Upper lobe of right lung (tissue), 1 donor: ENCODE results near the gene JAM3. TPM values are rescaled to one million over a fixed set of nuclear protein-coding genes. Genes with fewer than 3 reads are reported as not detected.
A peak's percentile ranks its signal among the peaks of the same experiment; 100 is the strongest.

ENCODE experiments used
- ATAC-seq: fragments of 200-7000 bp; cut with Tn5 transposase; one replicate; pipeline ENCODE4 v1.9.1; 2020; ENCODE audit warnings: mild to moderate bottlenecking, moderate library complexity
- DNase-seq: peaks from one replicate; pipeline ENCODE4 v3.0.0-alpha.2; 2020
- H3K27ac ChIP-seq: fragments of 200-600 bp; one replicate; pipeline ENCODE4 v1.8.0; 2022
- H3K27me3 ChIP-seq: fragments of 200-600 bp; one replicate; pipeline ENCODE4 v1.8.0; 2022; ENCODE audit warnings: mild to moderate bottlenecking
- H3K36me3 ChIP-seq: fragments of 200-600 bp; one replicate; pipeline ENCODE4 v1.8.0; 2022
- H3K4me1 ChIP-seq: fragments of 200-600 bp; one replicate; pipeline ENCODE4 v1.8.0; 2022
- H3K4me3 ChIP-seq: fragments of 200-600 bp; one replicate; pipeline ENCODE4 v1.8.0; 2022; ENCODE audit warnings: mild to moderate bottlenecking
- H3K9me3 ChIP-seq: fragments of 200-600 bp; one replicate; pipeline ENCODE4 v1.8.0; 2022
- intact Hi-C: fragments of 100-400 bp; cut with DNase I; formaldehyde crosslinking; loops from one replicate; pipeline ENCODE4 v1.11.0; 2022
- total RNA-seq: library from RNA; stranded (reverse); fragmentation: NEBNext Ultra II Directional; extraction: Animal tissue kit (Norgen Biotek cat#: 25700); gene quantifications from one replicate; pipeline ENCODE4 v1.2.1, GENCODE V29; 2021
- TF ChIP-seq, protein P1 (sequence below): fragments of 200-600 bp; IDR thresholded peaks from one replicate; pipeline ENCODE4 v1.8.0; 2022; ENCODE audit warnings: antibody characterized with exemption
- donor health status: DM: no; HTN: yes; CAD: no; lungs with severe emphysema.

The JAM3 gene
- total RNA-seq, 1 donor from 2014 or later = 26.9 TPM

DNA sequence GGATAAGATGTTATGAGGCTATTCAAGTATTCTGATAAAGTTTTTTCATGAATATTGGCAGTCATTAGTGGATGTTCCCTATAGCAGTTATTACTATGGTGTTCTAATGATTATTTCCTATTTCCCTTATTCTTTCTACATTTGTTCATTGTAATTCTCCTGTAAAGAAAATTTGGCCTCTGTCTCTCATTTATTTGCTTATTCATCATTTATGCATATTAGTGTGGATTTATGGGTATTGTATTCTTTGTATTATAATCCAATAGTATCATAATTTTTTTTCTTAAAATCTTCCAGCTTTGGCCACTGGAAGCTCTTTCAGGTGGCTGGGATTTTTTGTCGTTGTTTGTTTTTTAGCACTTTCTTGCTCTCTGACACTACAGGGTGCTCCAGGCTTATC is 47.3 kb downstream of the JAM3 start:
- no peaks in the 10 kb centered on the region for H3K9me3 ChIP-seq
- ATAC-seq = no peak
- DNase-seq = no peak
- no peak overlapping the region for H3K4me3 ChIP-seq
- peaks cover 8% of the 10 kb centered on the region for H3K4me1 ChIP-seq
- TF ChIP-seq, protein P1, sequence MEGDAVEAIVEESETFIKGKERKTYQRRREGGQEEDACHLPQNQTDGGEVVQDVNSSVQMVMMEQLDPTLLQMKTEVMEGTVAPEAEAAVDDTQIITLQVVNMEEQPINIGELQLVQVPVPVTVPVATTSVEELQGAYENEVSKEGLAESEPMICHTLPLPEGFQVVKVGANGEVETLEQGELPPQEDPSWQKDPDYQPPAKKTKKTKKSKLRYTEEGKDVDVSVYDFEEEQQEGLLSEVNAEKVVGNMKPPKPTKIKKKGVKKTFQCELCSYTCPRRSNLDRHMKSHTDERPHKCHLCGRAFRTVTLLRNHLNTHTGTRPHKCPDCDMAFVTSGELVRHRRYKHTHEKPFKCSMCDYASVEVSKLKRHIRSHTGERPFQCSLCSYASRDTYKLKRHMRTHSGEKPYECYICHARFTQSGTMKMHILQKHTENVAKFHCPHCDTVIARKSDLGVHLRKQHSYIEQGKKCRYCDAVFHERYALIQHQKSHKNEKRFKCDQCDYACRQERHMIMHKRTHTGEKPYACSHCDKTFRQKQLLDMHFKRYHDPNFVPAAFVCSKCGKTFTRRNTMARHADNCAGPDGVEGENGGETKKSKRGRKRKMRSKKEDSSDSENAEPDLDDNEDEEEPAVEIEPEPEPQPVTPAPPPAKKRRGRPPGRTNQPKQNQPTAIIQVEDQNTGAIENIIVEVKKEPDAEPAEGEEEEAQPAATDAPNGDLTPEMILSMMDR = no peak
- H3K27ac ChIP-seq = no peak overlapping the region
- H3K36me3 ChIP-seq = no peaks in the 10 kb centered on the region
- intact Hi-C loops = no loop called here
- H3K27me3 ChIP-seq = peaks cover 3% of the 10 kb centered on the region

DNA sequence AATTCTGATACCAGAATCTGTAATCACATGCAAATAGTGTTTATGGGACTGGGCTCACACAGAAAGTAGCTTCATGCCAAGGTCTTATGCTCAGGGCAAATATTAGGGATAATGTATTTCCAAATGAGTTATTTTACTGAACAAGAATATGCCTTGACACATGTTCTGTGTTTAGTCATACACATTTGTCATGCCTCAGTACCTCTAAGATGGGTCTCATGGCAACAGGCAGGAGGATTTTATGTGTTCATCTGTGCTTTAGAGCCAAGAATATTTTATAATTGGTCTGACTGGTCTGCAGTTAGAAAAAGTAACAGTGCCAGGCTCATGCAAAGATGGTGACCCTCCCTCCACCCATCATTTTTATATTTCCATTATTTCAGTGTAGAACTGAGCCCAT is 49.1 kb downstream of the JAM3 start:
- Histone ChIP-seq H3K4me1 (peaks cover 8% of the 10 kb centered on the region), H3K9me3 (no peaks in the 10 kb centered on the region), H3K4me3 (no peak overlapping the region), H3K36me3 (no peaks in the 10 kb centered on the region), H3K27me3 (peaks cover 3% of the 10 kb centered on the region), H3K27ac (no peak overlapping the region)
- intact Hi-C loops = no loop called here
- ATAC-seq (no peak), DNase-seq (no peak)
- TF ChIP-seq, protein P1 = no peak

DNA sequence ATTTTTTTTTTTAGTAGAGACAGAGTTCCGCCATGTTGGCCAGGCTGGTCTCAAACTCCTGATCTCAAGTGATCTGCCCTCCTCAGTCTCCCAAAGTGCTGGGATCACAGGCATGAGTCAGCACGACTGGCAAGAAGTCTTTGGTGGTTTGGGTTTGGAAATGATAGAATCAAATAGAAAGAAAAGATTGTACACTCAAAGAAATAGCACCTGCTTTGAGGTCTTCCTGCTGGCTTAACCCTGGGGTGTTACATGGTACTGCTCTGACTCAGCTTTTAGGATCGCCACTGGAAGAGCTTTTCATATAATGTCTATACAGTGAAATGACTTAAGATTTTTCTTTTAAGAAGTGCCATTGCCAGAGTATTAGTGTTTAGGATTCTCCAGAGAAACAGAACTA is 50.2 kb downstream of the JAM3 start:
- TF ChIP-seq, protein P1 = no peak
- no peak overlapping the region for H3K27ac ChIP-seq
- intact Hi-C loops = no loop called here
- H3K36me3 ChIP-seq = no peaks in the 10 kb centered on the region
- no peak for ATAC-seq
- H3K4me3 ChIP-seq = no peak overlapping the region
- H3K4me1 ChIP-seq = peaks cover 8% of the 10 kb centered on the region
- H3K9me3 ChIP-seq = no peaks in the 10 kb centered on the region
- DNase-seq = no peak
- peaks cover 12% of the 10 kb centered on the region for H3K27me3 ChIP-seq

DNA sequence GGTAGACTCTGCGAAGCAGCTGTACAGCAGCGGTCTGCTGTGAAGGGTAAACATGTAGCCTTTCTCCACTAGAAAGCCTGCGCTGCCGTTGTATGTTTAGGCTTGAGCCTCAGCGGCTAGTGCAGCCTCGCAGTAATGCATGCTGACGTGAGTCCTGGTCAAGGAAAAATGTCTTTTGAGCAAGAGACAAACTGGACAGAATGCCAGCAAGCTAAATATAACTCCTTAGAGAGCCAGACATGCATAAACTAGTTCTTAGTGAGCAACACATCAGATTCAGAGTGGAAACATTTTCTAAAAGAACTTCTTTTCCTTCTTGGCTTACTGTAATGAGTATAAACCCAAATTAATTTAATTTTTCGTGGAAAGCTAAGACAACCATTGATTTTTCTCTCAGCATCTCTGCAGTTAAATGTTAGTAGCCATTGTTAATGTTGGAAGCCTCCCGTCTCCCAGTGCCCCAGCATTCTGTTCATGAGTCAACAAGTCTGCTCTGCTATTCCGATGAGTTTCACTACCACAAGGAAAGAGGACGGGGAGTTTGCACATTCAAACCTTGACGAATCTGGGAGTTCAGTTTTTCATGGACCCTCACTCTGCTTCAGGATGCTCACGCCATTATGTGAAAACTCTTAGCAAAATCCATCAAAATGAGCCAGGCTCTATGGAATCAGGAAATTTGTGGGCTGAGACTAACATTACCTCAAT is 51.4 kb downstream of the JAM3 start:
- intact Hi-C loops = no loop called here

DNA sequence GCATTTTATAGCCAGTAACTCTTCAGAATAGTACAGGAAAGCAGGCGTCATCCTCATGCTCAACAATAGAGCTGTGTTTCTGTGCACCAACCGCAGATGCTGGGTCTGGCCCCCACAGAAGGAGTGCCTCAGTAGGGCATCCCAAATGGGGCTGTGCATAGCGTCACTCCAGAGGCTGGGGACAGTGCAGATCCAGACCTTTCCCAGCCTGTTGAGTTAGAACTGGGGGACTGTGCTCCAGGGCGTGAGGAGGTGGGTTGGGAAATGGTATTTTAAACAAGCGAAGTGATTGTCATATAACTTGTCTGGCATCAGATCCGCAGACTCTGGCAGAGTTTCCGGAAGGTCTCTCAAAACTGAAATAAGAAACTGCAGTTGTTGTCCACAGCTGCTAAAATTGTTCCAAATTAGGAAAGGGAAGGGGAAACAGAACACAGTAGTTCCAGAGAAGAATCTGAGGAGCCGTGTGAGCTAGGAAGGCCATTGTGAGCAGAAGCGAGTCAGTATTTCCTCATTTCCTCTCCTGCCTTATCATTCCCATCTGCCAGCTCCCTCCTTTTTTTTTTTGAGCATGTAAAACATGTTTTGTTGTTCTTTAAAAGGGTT is 52.2 kb downstream of the JAM3 start:
- no peaks in the 10 kb centered on the region for H3K36me3 ChIP-seq
- peak overlapping the region; percentile 15 for H3K4me3 ChIP-seq
- peaks cover 12% of the 10 kb centered on the region for H3K27me3 ChIP-seq
- ATAC-seq (peak; percentile 14), DNase-seq (no peak)
- peaks cover 24% of the 10 kb centered on the region for H3K4me1 ChIP-seq
- peak overlapping the region; percentile 74 for H3K27ac ChIP-seq
- TF ChIP-seq, protein P1 = no peak
- intact Hi-C loops = no loop called here
- no peaks in the 10 kb centered on the region for H3K9me3 ChIP-seq

More for the DNA sequence above, 51.4 kb downstream of the JAM3 start:
- DNase-seq (no peak), ATAC-seq (peak; percentile 30)
- Histone ChIP-seq H3K9me3 (no peaks in the 10 kb centered on the region), H3K27ac (peak overlapping the region; percentile 74), H3K4me3 (peak overlapping the region; percentile 15), H3K4me1 (peaks cover 16% of the 10 kb centered on the region), H3K27me3 (peaks cover 12% of the 10 kb centered on the region), H3K36me3 (no peaks in the 10 kb centered on the region)
- TF ChIP-seq, protein P1 = no peak
